Heart left ventricle (tissue), 13 donors: ENCODE results near the gene ARPC1A.

Experiments
- CTCF ChIP-seq, 12 donors: fragments of 200-600 bp; sonication (generic) in 4 of 12; IDR thresholded peaks; one replicate each; pipeline versions ENCODE4 v1.5.0 to v1.8.0; 2018 to 2022; ENCODE audit warnings: antibody characterized with exemption in 12 of 12, mild to moderate bottlenecking in 5 of 12
- POLR2A ChIP-seq, 2 donors: fragments of 450-650 bp; IDR thresholded peaks; one replicate each; pipeline ENCODE4 v1.6.1; 2017; ENCODE audit warnings: antibody characterized with exemption in 2 of 2, mild to moderate bottlenecking in 2 of 2, moderate library complexity in 2 of 2
- donor health status: ischemic (EF 13 %, LVEDD 7.1; RV severe dilation, severe dysfunction).
- donor health status: DM: no; HTN: yes; CAD: no.
- donor health status: DM: no; HTN: no; CAD: no.
- donor health status: ischemic (EF 25% LVEDD 6.9; RV normal size, moderate dysfunction).
- donor health status: ischemic (EF 25% LVEDD 5.7; RV mildly dilated, moderate dysfunction).
- donor health status: ischemic (EF 35%, LVEDD 5.7; RV mildly dilated, moderate dysfunction).
- donor health status: nonischemic (EF 11% LVEDD 7.7; RV severe dilation, severe dysfunction).
- donor health status: DM: yes; HTN: yes; CAD: no.
- donor health status: PGD.
- donor health status: ischemic (EF 29% LVEDD 5.4; RV normal size, mild dysfunction).
- donor health status: nonischemic (EF 23%, LVEDD 6.1; RV moderate dilation, normal function).

GRCh38 chr7:99320371-99320770 lies 5.3 kb upstream of the ARPC1A start:
- TF ChIP-seq CTCF (IDR thresholded peaks at IDR 0.05) (no peak), POLR2A (IDR thresholded peaks at IDR 0.05) (no peak)
